T-cell (primary cell): Measurements from ENCODE around the gene IL36B. TPM values are rescaled to one million over a fixed set of nuclear protein-coding genes. Genes with fewer than 3 reads are reported as not detected.

ENCODE experiments used
- ATAC-seq, 4 experiments: fragments of 200-7000 bp in 3 of 4; fragments of 150-1000 bp in 1 of 4; cut with Tn5 transposase; replicated peaks in 1 of 4; 1 replicate in 3 of 4; 2 replicates in 1 of 4; pipeline ENCODE4 v1.10.0; 2021; ENCODE audit warnings: moderate library complexity in 3 of 4, mild to moderate bottlenecking in 2 of 4, moderate number of reproducible peaks in 1 of 4
- CTCF ChIA-PET, 2 donors: fragments of 300-600 bp; sonication (Branson Sonifier 250); formaldehyde crosslinking; loops; one replicate each; lab custom pipeline; 2022; ENCODE audit warnings: antibody characterized with exemption in 2 of 2; lab: Charles Lee
- POLR2A ChIA-PET, 2 donors: fragments of 300-600 bp; sonication (Branson Sonifier 250); formaldehyde crosslinking; loops; one replicate each; lab custom pipeline; 2022; ENCODE audit warnings: antibody characterized with exemption in 2 of 2; lab: Charles Lee
- DNase-seq, 35 experiments: peaks; one replicate each; pipeline versions ENCODE4 v3.0.0 to v3.0.0-alpha.2; 2013 to 2023
- H3K27ac ChIP-seq: one replicate; pipeline ENCODE4 v1.5.1; 2013; ENCODE audit warnings: low read length
- H3K27me3 ChIP-seq, 2 experiments: replicated peaks in 1 of 2; 1 replicate in 1 of 2; 2 replicates in 1 of 2; pipeline versions ENCODE4 v1.6.1 to v1.7.0; 2013; ENCODE audit warnings: low read length in 1 of 2, mixed read lengths in 1 of 2; ENCODE audit not compliant: control insufficient read depth in 2 of 2, insufficient read depth in 2 of 2; ENCODE audit errors: extremely low read depth in 1 of 2
- H3K36me3 ChIP-seq, 2 donors: 1 replicate in 1 of 2; 2 replicates in 1 of 2; pipeline versions ENCODE4 v1.6.1 to v1.7.0; 2013; ENCODE audit warnings: low read length in 1 of 2; ENCODE audit not compliant: control insufficient read depth in 2 of 2, insufficient read depth in 1 of 2; ENCODE audit errors: extremely low read depth in 1 of 2
- H3K4me1 ChIP-seq, 2 experiments: 1 replicate in 1 of 2; 2 replicates in 1 of 2; pipeline versions ENCODE4 v1.6.1 to v1.7.0; 2013; ENCODE audit warnings: low read length in 2 of 2, mixed read lengths in 1 of 2; ENCODE audit not compliant: insufficient read depth in 2 of 2, control insufficient read depth in 1 of 2; ENCODE audit errors: extremely low read depth in 1 of 2
- H3K4me3 ChIP-seq, 2 donors: 1 replicate in 1 of 2; 2 replicates in 1 of 2; pipeline versions ENCODE4 v1.5.1 to v1.7.0; 2013; ENCODE audit warnings: mild to moderate bottlenecking in 2 of 2, low read length in 1 of 2, moderate library complexity in 1 of 2; ENCODE audit not compliant: control insufficient read depth in 1 of 2; ENCODE audit errors: extremely low read depth in 1 of 2
- H3K9me3 ChIP-seq: 2 replicates; pipeline ENCODE4 v1.7.0; 2013
- H3K27ac Mint-ChIP-seq, 2 donors: one replicate each; pipeline ENCODE4 v1.8.0; 2020 to 2021; ENCODE audit warnings: mild to moderate bottlenecking in 2 of 2, mixed read lengths in 2 of 2
- H3K27me3 Mint-ChIP-seq, 2 donors: one replicate each; pipeline ENCODE4 v1.8.0; 2021 to 2022; ENCODE audit warnings: mixed read lengths in 2 of 2
- H3K36me3 Mint-ChIP-seq: one replicate; pipeline ENCODE4 v1.8.0; 2021; ENCODE audit warnings: mixed read lengths
- H3K4me1 Mint-ChIP-seq, 3 donors: one replicate each; pipeline ENCODE4 v1.8.0; 2020 to 2022; ENCODE audit warnings: mixed read lengths in 3 of 3, mild to moderate bottlenecking in 1 of 3
- H3K4me3 Mint-ChIP-seq, 3 donors: one replicate each; pipeline ENCODE4 v1.8.0; 2020 to 2022; ENCODE audit warnings: mild to moderate bottlenecking in 3 of 3, mixed read lengths in 3 of 3, moderate library complexity in 3 of 3
- H3K9me3 Mint-ChIP-seq, 3 donors: one replicate each; pipeline ENCODE4 v1.8.0; 2020 to 2022; ENCODE audit warnings: mixed read lengths in 3 of 3
- WGBS: methylation state at CpG from one replicate; pipeline ENCODE4 v1.1.5; 2013; ENCODE audit warnings: missing lambda C conversion rate; ENCODE audit not compliant: insufficient coverage; 5-methylcytosine and 5-hydroxymethylcytosine counted together
- total RNA-seq, 35 experiments: library from RNA in 6 of 35; stranded (reverse) in 6 of 35; fragments of 120-200 nt in 1 of 35; gene quantifications; one replicate each; pipeline versions ENCODE4 v1.2.1 to v1.2.4 and lab custom pipeline; 2013 to 2026

The IL36B gene
- total RNA-seq, 5 donors from 2014 or later (not counting 1 experiment from before 2014, with no cell fraction given), result not detected

GRCh38 chr2:113046465-113046864, 6.2 kb downstream of the IL36B start:
- no peaks in the 10 kb centered on the region for H3K9me3 ChIP-seq
- ChIA-PET CTCF (no interaction called here), POLR2A (no interaction called here)
- H3K27ac Mint-ChIP-seq, result no peak overlapping the region
- H3K4me1 Mint-ChIP-seq, result no peaks in the 10 kb centered on the region
- no peaks in the 10 kb centered on the region for H3K4me1 ChIP-seq
- no peaks in the 10 kb centered on the region for H3K36me3 ChIP-seq
- ATAC-seq (no peak), DNase-seq (no peak)
- H3K4me3 Mint-ChIP-seq, result no peak overlapping the region
- H3K4me3 ChIP-seq, result no peak overlapping the region
- H3K27me3 Mint-ChIP-seq, result peaks cover 0 to 4% of the 10 kb centered on the region in 2 donors
- no CpG with 5 or more reads among the region's 5 CpGs for WGBS
- peaks cover 0 to 6% of the 10 kb centered on the region in 2 experiments for H3K27me3 ChIP-seq
- no peaks in the 10 kb centered on the region for H3K9me3 Mint-ChIP-seq
- no peak overlapping the region for H3K27ac ChIP-seq
- H3K36me3 Mint-ChIP-seq, result no peaks in the 10 kb centered on the region

- CTCF ChIA-PET, result no interaction called here
- Mint-ChIP-seq H3K27ac (no peak overlapping the region), H3K36me3 (no peaks in the 10 kb centered on the region), H3K4me3 (no peak overlapping the region), H3K4me1 (peaks cover 0 to 6% (median 0%) of the 10 kb centered on the region in 3 donors), H3K27me3 (peaks cover 1 to 11% of the 10 kb centered on the region in 2 donors), H3K9me3 (no peaks in the 10 kb centered on the region)
- Histone ChIP-seq H3K9me3 (no peaks in the 10 kb centered on the region), H3K4me3 (no peak overlapping the region), H3K36me3 (no peaks in the 10 kb centered on the region), H3K4me1 (no peaks in the 10 kb centered on the region), H3K27me3 (no peaks in the 10 kb centered on the region), H3K27ac (no peak overlapping the region)
- ATAC-seq (no peak), DNase-seq (peak in 1 of 35 experiments; percentile 8)
- POLR2A ChIA-PET, result no interaction called here
- WGBS, result 38% methylated on average over 1 of the region's 5 CpGs
Observed at GRCh38 chr2:113041871-113042270, 10.8 kb downstream of the IL36B start.

- H3K4me3 Mint-ChIP-seq, result no peak overlapping the region
- peaks cover 4 to 9% of the 10 kb centered on the region in 2 donors for H3K27me3 Mint-ChIP-seq
- ChIA-PET POLR2A (no interaction called here), CTCF (no interaction called here)
- Histone ChIP-seq H3K27me3 (peaks cover 0 to under 1% of the 10 kb centered on the region in 2 experiments), H3K4me1 (no peaks in the 10 kb centered on the region), H3K4me3 (no peak overlapping the region), H3K27ac (no peak overlapping the region), H3K9me3 (no peaks in the 10 kb centered on the region), H3K36me3 (no peaks in the 10 kb centered on the region)
- DNase-seq (no peak), ATAC-seq (no peak)
- H3K36me3 Mint-ChIP-seq, result no peaks in the 10 kb centered on the region
- H3K4me1 Mint-ChIP-seq, result peaks cover 0 to 6% (median 0%) of the 10 kb centered on the region in 3 donors
- WGBS, result 53% methylated on average over 3 of the region's 5 CpGs
- H3K9me3 Mint-ChIP-seq, result no peaks in the 10 kb centered on the region
- H3K27ac Mint-ChIP-seq, result no peak overlapping the region
Observed at GRCh38 chr2:113039719-113040118, 12.9 kb downstream of the IL36B start.

- ChIA-PET POLR2A (no interaction called here), CTCF (no interaction called here)
- Mint-ChIP-seq H3K4me1 (peaks cover 0 to 6% (median 0%) of the 10 kb centered on the region in 3 donors), H3K36me3 (no peaks in the 10 kb centered on the region), H3K4me3 (no peak overlapping the region), H3K27me3 (peaks cover 4 to 9% of the 10 kb centered on the region in 2 donors), H3K27ac (peak overlapping the region in 1 of 2 donors; percentile 57), H3K9me3 (no peaks in the 10 kb centered on the region)
- H3K4me1 ChIP-seq, result no peaks in the 10 kb centered on the region
- H3K9me3 ChIP-seq, result no peaks in the 10 kb centered on the region
- no peaks in the 10 kb centered on the region for H3K36me3 ChIP-seq
- no peak overlapping the region for H3K4me3 ChIP-seq
- no peak for ATAC-seq
- WGBS, result no CpG with 5 or more reads among the region's 2 CpGs
- DNase-seq, result no peak
- H3K27me3 ChIP-seq, result peaks cover 0 to 3% of the 10 kb centered on the region in 2 experiments
- no peak overlapping the region for H3K27ac ChIP-seq
Observed at GRCh38 chr2:113039158-113039557, 13.5 kb downstream of the IL36B start.

GRCh38 chr2:113038291-113038690, 14.4 kb downstream of the IL36B start:
- POLR2A ChIA-PET, result no interaction called here
- no peaks in the 10 kb centered on the region for H3K36me3 ChIP-seq
- no peaks in the 10 kb centered on the region for H3K9me3 ChIP-seq
- DNase-seq (no peak), ATAC-seq (no peak)
- CTCF ChIA-PET, result no interaction called here
- peaks cover 4 to 9% of the 10 kb centered on the region in 2 donors for H3K27me3 Mint-ChIP-seq
- H3K27me3 ChIP-seq, result peaks cover 0 to 3% of the 10 kb centered on the region in 2 experiments
- WGBS, result no CpG with 5 or more reads among the region's 3 CpGs
- no peak overlapping the region for H3K4me3 Mint-ChIP-seq
- H3K4me1 Mint-ChIP-seq, result peaks cover 0 to 6% (median 0%) of the 10 kb centered on the region in 3 donors
- no peaks in the 10 kb centered on the region for H3K4me1 ChIP-seq
- H3K27ac ChIP-seq, result no peak overlapping the region
- no peak overlapping the region for H3K4me3 ChIP-seq
- no peaks in the 10 kb centered on the region for H3K36me3 Mint-ChIP-seq
- no peak overlapping the region for H3K27ac Mint-ChIP-seq
- no peaks in the 10 kb centered on the region for H3K9me3 Mint-ChIP-seq

GRCh38 chr2:113036763-113037162, 15.9 kb downstream of the IL36B start:
- Histone ChIP-seq H3K36me3 (no peaks in the 10 kb centered on the region), H3K9me3 (no peaks in the 10 kb centered on the region), H3K27ac (no peak overlapping the region), H3K27me3 (peaks cover 0 to 3% of the 10 kb centered on the region in 2 experiments), H3K4me3 (no peak overlapping the region), H3K4me1 (no peaks in the 10 kb centered on the region)
- Mint-ChIP-seq H3K4me1 (peaks cover 0 to 6% (median 0%) of the 10 kb centered on the region in 3 donors), H3K27ac (no peak overlapping the region), H3K9me3 (no peaks in the 10 kb centered on the region), H3K27me3 (peaks cover 4 to 9% of the 10 kb centered on the region in 2 donors), H3K4me3 (no peak overlapping the region), H3K36me3 (no peaks in the 10 kb centered on the region)
- no peak for DNase-seq
- POLR2A ChIA-PET, result no interaction called here
- WGBS, result 90% methylated on average over 9 of the region's 9 CpGs
- CTCF ChIA-PET, result interaction anchor here in 1 of 2 donors (0.7 kb wide), 1 partner anchor 15 kb away, joined by 4 read pairs; no protein-coding TSS in a partner anchor
- ATAC-seq, result no peak

GRCh38 chr2:113034016-113034415, 18.7 kb downstream of the IL36B start:
- no peaks in the 10 kb centered on the region for H3K9me3 Mint-ChIP-seq
- H3K4me3 Mint-ChIP-seq, result no peak overlapping the region
- H3K27me3 Mint-ChIP-seq, result peaks cover 4 to 13% of the 10 kb centered on the region in 2 donors
- no peak overlapping the region for H3K27ac ChIP-seq
- H3K27me3 ChIP-seq, result peaks cover 0 to 6% of the 10 kb centered on the region in 2 experiments
- DNase-seq (no peak), ATAC-seq (no peak)
- H3K27ac Mint-ChIP-seq, result no peak overlapping the region
- H3K36me3 ChIP-seq, result no peaks in the 10 kb centered on the region
- H3K9me3 ChIP-seq, result no peaks in the 10 kb centered on the region
- no peaks in the 10 kb centered on the region for H3K36me3 Mint-ChIP-seq
- ChIA-PET CTCF (no interaction called here), POLR2A (no interaction called here)
- 64% methylated on average over 3 of the region's 3 CpGs for WGBS
- no peaks in the 10 kb centered on the region for H3K4me1 ChIP-seq
- no peak overlapping the region for H3K4me3 ChIP-seq
- H3K4me1 Mint-ChIP-seq, result no peaks in the 10 kb centered on the region
